ENCODE data around the gene CD180.

Gene CD180

GRCh38 chr5:67168069-67168468, 28.5 kb downstream of the CD180 start:
- Mint-ChIP-seq H3K27me3 (ENCODE audit: low read depth) (no peaks in the 10 kb centered on the region), H3K27ac (peak overlapping the region; percentile 98), H3K9me3 (no peaks in the 10 kb centered on the region), H3K4me3 (peak overlapping the region; percentile 95), H3K4me1 (ENCODE audit: low read depth) (peaks cover 40% of the 10 kb centered on the region), H3K36me3 (ENCODE audit: low read depth) (peaks cover 49% of the 10 kb centered on the region)
- DNase-seq (ENCODE audit: low spot score): no peak

DNA sequence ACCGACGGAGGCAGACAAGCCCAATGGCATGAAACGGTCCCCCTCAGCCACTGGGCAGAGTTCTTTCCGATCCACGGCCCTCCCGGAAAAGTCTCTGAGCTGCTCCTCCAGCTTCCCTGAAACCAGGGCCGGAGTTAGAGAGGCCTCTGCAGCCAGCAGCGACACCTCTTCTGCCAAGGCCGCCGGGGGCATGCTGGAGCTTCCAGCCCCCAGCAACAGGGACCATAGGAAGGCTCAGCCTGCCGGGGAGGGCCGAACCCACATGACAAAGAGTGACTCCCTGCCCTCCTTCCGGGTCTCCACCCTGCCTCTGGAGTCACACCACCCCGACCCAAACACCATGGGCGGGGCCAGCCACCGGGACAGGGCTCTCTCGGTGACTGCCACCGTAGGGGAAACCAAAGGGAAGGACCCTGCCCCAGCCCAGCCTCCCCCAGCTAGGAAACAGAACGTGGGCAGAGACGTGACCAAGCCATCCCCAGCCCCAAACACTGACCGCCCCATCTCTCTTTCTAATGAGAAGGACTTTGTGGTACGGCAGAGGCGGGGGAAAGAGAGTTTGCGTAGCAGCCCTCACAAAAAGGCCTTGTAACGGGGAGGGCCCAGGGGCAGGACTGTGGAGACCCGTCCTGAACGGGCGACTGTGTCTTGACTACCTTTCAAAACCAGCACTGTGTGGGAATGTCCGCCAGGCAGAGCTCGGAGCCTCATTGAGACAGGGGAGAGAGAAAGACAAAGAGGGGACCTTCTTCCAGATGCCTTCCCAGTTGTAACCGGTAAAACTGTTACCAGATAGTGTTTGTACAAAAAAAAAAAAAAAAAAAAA, 29.9 kb downstream of the CD180 start:
- peak overlapping the region; percentile 95 for H3K4me3 Mint-ChIP-seq
- no peaks in the 10 kb centered on the region for H3K27me3 Mint-ChIP-seq (ENCODE audit: low read depth)
- peaks cover 63% of the 10 kb centered on the region for H3K36me3 Mint-ChIP-seq (ENCODE audit: low read depth)
- H3K27ac Mint-ChIP-seq: peak overlapping the region; percentile 98
- no peaks in the 10 kb centered on the region for H3K9me3 Mint-ChIP-seq
- peaks cover 53% of the 10 kb centered on the region for H3K4me1 Mint-ChIP-seq (ENCODE audit: low read depth)
- DNase-seq (ENCODE audit: low spot score): peak; percentile 83

GRCh38 chr5:67165526-67166459, 30.8 kb downstream of the CD180 start:
- Mint-ChIP-seq H3K36me3 (ENCODE audit: low read depth) (peaks cover 71% of the 10 kb centered on the region), H3K4me1 (ENCODE audit: low read depth) (peaks cover 62% of the 10 kb centered on the region)

DNA sequence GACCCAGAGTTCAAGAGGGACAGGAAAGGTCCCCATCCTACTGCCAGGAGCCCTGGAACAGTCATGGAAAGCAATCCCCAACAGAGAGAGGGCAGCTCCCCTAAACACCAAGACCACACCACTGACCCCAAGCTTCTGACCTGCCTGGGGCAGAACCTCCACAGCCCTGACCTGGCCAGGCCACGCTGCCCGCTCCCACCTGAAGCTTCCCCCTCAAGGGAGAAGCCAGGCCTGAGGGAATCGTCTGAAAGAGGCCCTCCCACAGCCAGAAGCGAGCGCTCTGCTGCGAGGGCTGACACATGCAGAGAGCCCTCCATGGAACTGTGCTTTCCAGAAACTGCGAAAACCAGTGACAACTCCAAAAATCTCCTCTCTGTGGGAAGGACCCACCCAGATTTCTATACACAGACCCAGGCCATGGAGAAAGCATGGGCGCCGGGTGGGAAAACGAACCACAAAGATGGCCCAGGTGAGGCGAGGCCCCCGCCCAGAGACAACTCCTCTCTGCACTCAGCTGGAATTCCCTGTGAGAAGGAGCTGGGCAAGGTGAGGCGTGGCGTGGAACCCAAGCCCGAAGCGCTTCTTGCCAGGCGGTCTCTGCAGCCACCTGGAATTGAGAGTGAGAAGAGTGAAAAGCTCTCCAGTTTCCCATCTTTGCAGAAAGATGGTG, 31.6 kb downstream of the CD180 start:
- Mint-ChIP-seq H3K4me3 (peak overlapping the region; percentile 95), H3K4me1 (ENCODE audit: low read depth) (peaks cover 68% of the 10 kb centered on the region), H3K27me3 (ENCODE audit: low read depth) (no peaks in the 10 kb centered on the region), H3K9me3 (no peaks in the 10 kb centered on the region), H3K27ac (peak overlapping the region; percentile 98), H3K36me3 (ENCODE audit: low read depth) (peaks cover 74% of the 10 kb centered on the region)
- DNase-seq (ENCODE audit: low spot score): no peak

More at GRCh38 chr5:67165526-67166459, 30.8 kb downstream of the CD180 start:
- Mint-ChIP-seq H3K27me3 (ENCODE audit: low read depth) (no peaks in the 10 kb centered on the region), H3K9me3 (no peaks in the 10 kb centered on the region), H3K4me3 (peak overlapping the region; percentile 95), H3K27ac (peak overlapping the region; percentile 98)
- DNase-seq (ENCODE audit: low spot score): peak; percentile 80

DNA sequence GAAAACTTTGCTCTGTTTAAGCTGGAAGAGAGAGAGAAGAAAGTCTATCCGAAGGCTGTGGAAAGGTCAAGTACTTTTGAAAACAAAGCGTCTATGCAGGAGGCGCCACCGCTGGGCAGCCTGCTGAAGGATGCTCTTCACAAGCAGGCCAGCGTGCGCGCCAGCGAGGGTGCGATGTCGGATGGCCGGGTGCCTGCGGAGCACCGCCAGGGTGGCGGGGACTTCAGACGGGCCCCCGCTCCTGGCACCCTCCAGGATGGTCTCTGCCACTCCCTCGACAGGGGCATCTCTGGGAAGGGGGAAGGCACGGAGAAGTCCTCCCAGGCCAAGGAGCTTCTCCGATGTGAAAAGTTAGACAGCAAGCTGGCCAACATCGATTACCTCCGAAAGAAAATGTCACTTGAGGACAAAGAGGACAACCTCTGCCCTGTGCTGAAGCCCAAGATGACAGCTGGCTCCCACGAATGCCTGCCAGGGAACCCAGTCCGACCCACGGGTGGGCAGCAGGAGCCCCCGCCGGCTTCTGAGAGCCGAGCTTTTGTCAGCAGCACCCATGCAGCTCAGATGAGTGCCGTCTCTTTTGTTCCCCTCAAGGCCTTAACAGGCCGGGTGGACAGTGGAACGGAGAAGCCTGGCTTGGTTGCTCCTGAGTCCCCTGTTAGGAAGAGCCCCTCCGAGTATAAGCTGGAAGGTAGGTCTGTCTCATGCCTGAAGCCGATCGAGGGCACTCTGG, 32.6 kb downstream of the CD180 start:
- Mint-ChIP-seq H3K27me3 (ENCODE audit: low read depth) (no peaks in the 10 kb centered on the region), H3K36me3 (ENCODE audit: low read depth) (peaks cover 73% of the 10 kb centered on the region), H3K4me3 (peak overlapping the region; percentile 95), H3K4me1 (ENCODE audit: low read depth) (peaks cover 71% of the 10 kb centered on the region), H3K27ac (peak overlapping the region; percentile 98), H3K9me3 (no peaks in the 10 kb centered on the region)
- no peak for DNase-seq (ENCODE audit: low spot score)

GRCh38 chr5:67163231-67163756, 33.3 kb downstream of the CD180 start:
- no peaks in the 10 kb centered on the region for H3K9me3 Mint-ChIP-seq
- peak overlapping the region; percentile 95 for H3K4me3 Mint-ChIP-seq
- DNase-seq (ENCODE audit: low spot score): no peak
- H3K4me1 Mint-ChIP-seq (ENCODE audit: low read depth): peaks cover 65% of the 10 kb centered on the region
- no peaks in the 10 kb centered on the region for H3K27me3 Mint-ChIP-seq (ENCODE audit: low read depth)
- peak overlapping the region; percentile 89 for H3K27ac Mint-ChIP-seq
- peaks cover 69% of the 10 kb centered on the region for H3K36me3 Mint-ChIP-seq (ENCODE audit: low read depth)

- Mint-ChIP-seq H3K9me3 (no peaks in the 10 kb centered on the region), H3K4me3 (peak overlapping the region; percentile 95), H3K4me1 (ENCODE audit: low read depth) (peaks cover 61% of the 10 kb centered on the region), H3K27ac (peak overlapping the region; percentile 89), H3K27me3 (ENCODE audit: low read depth) (no peaks in the 10 kb centered on the region), H3K36me3 (ENCODE audit: low read depth) (peaks cover 59% of the 10 kb centered on the region)
- no peak for DNase-seq (ENCODE audit: low spot score)
Observed at GRCh38 chr5:67161767-67162166, 34.8 kb downstream of the CD180 start.

DNA sequence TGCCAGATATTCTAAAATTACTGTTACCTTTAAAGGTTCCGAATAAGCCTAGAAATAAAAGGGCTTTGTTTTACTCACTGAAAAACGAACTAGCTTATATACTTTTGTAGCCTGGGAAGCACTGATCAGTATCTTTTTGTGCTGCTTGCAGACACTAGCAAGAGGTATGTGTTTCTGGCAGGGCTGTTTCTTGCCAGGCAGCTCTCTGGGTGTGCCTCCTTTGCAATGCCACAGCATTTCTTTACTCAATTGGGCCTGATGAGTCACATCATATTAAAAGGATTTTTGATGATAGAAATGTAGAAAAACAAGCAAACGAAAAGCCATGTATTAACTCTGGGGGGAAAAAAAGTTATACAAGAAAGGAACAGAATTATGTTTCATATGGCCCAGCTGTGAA, 35.6 kb downstream of the CD180 start:
- H3K4me1 Mint-ChIP-seq (ENCODE audit: low read depth): peaks cover 62% of the 10 kb centered on the region
- H3K27me3 Mint-ChIP-seq (ENCODE audit: low read depth): no peaks in the 10 kb centered on the region
- H3K27ac Mint-ChIP-seq: peak overlapping the region; percentile 89
- peak overlapping the region; percentile 95 for H3K4me3 Mint-ChIP-seq
- peaks cover 57% of the 10 kb centered on the region for H3K36me3 Mint-ChIP-seq (ENCODE audit: low read depth)
- no peak for DNase-seq (ENCODE audit: low spot score)
- no peaks in the 10 kb centered on the region for H3K9me3 Mint-ChIP-seq

- Mint-ChIP-seq H3K9me3 (no peaks in the 10 kb centered on the region), H3K27me3 (ENCODE audit: low read depth) (no peaks in the 10 kb centered on the region), H3K36me3 (ENCODE audit: low read depth) (peaks cover 50% of the 10 kb centered on the region), H3K4me3 (peak overlapping the region; percentile 95), H3K27ac (peak overlapping the region; percentile 89), H3K4me1 (ENCODE audit: low read depth) (peaks cover 55% of the 10 kb centered on the region)
- no peak for DNase-seq (ENCODE audit: low spot score)
Observed at GRCh38 chr5:67160272-67160671, 36.3 kb downstream of the CD180 start.

- Mint-ChIP-seq H3K27me3 (ENCODE audit: low read depth) (no peaks in the 10 kb centered on the region), H3K9me3 (no peaks in the 10 kb centered on the region), H3K27ac (peak overlapping the region; percentile 13), H3K4me1 (ENCODE audit: low read depth) (peaks cover 47% of the 10 kb centered on the region), H3K4me3 (no peak overlapping the region), H3K36me3 (ENCODE audit: low read depth) (peaks cover 27% of the 10 kb centered on the region)
- no peak for DNase-seq (ENCODE audit: low spot score)
Observed at GRCh38 chr5:67156976-67157583, 39.5 kb downstream of the CD180 start.

GRCh38 chr5:67154556-67155206, 41.9 kb downstream of the CD180 start:
- Mint-ChIP-seq H3K27ac (no peak overlapping the region), H3K4me3 (no peak overlapping the region), H3K36me3 (ENCODE audit: low read depth) (peaks cover 16% of the 10 kb centered on the region)

GRCh38 chr5:67153292-67153691, 43.3 kb downstream of the CD180 start:
- DNase-seq (ENCODE audit: low spot score): no peak
- Mint-ChIP-seq H3K9me3 (no peaks in the 10 kb centered on the region), H3K4me3 (no peak overlapping the region), H3K4me1 (ENCODE audit: low read depth) (peaks cover 25% of the 10 kb centered on the region), H3K27ac (no peak overlapping the region), H3K36me3 (ENCODE audit: low read depth) (peaks cover 14% of the 10 kb centered on the region), H3K27me3 (ENCODE audit: low read depth) (no peaks in the 10 kb centered on the region)

More at GRCh38 chr5:67154556-67155206, 41.9 kb downstream of the CD180 start:
- Mint-ChIP-seq H3K4me1 (ENCODE audit: low read depth) (peaks cover 27% of the 10 kb centered on the region), H3K27me3 (ENCODE audit: low read depth) (no peaks in the 10 kb centered on the region), H3K9me3 (no peaks in the 10 kb centered on the region)
- DNase-seq (ENCODE audit: low spot score): no peak

Measured in T-helper 2 cell treated with Interferon-gamma antibody and Interleukin-4, amounts not matched to agents 5 μg/mL and 100 μg/mL, for 36 hours (primary cell).